ENCODE measurements around the gene ITGB6.

ITGB6 gene

GRCh38 chr2:160207271-160207670 is 7.2 kb upstream of the ITGB6 start:
- Histone ChIP-seq H3K27me3 (ENCODE audit: control insufficient read depth, low read length) (peaks cover 10% of the 10 kb centered on the region; the same call in 1 of the 2 replicates), H3K9me3 (ENCODE audit: control insufficient read depth, insufficient read depth, low read length) (no peaks in the 10 kb centered on the region), H3K4me3 (ENCODE audit: low read length) (no peak overlapping the region), H3K79me2 (ENCODE audit: control insufficient read depth, low read length) (no peaks in the 10 kb centered on the region), H3K27ac (ENCODE audit: low read depth, low read length) (no peak overlapping the region), H4K20me1 (ENCODE audit: control insufficient read depth, insufficient read depth, low read depth, low read length) (no peaks in the 10 kb centered on the region), H3K9me2 (replicated peaks; ENCODE audit: control insufficient read depth, low read length) (no peaks in the 10 kb centered on the region), H3K4me1 (ENCODE audit: control insufficient read depth, low read length) (no peaks in the 10 kb centered on the region), H3K4me2 (ENCODE audit: low read length) (no peak overlapping the region), H3K36me3 (ENCODE audit: control insufficient read depth, low read length) (no peaks in the 10 kb centered on the region), H3F3A (ENCODE audit: control insufficient read depth, insufficient read depth) (no peaks in the 10 kb centered on the region)
- no peak for TF ChIP-seq CTCF (IDR thresholded peaks at IDR 0.05; ENCODE audit: low read depth, low read length, poor library complexity, severe bottlenecking)
- no peak for TF ChIP-seq EZH2phosphoT487 (IDR thresholded peaks at IDR 0.05; ENCODE audit: borderline replicate concordance, low read length)

GRCh38 chr2:160206436-160206835 is 6.4 kb upstream of the ITGB6 start:
- H3K79me2 ChIP-seq (ENCODE audit: control insufficient read depth, low read length) = no peaks in the 10 kb centered on the region
- no peak overlapping the region for H3K27ac ChIP-seq (ENCODE audit: low read depth, low read length)
- H3K4me1 ChIP-seq (ENCODE audit: control insufficient read depth, low read length) = no peaks in the 10 kb centered on the region

GRCh38 chr2:160205505-160205904 is 5.4 kb upstream of the ITGB6 start:
- H3K9me2 ChIP-seq (replicated peaks; ENCODE audit: control insufficient read depth, low read length) = no peaks in the 10 kb centered on the region
- no peak overlapping the region for H3K4me3 ChIP-seq (ENCODE audit: low read length)
- H3K9me3 ChIP-seq (ENCODE audit: control insufficient read depth, insufficient read depth, low read length) = no peaks in the 10 kb centered on the region
- no peaks in the 10 kb centered on the region for H4K20me1 ChIP-seq (ENCODE audit: control insufficient read depth, insufficient read depth, low read depth, low read length)
- H3K36me3 ChIP-seq (ENCODE audit: control insufficient read depth, low read length) = no peaks in the 10 kb centered on the region
- no peaks in the 10 kb centered on the region for H3K79me2 ChIP-seq (ENCODE audit: control insufficient read depth, low read length)
- no peaks in the 10 kb centered on the region for H3K4me1 ChIP-seq (ENCODE audit: control insufficient read depth, low read length)
- H3K27me3 ChIP-seq (ENCODE audit: control insufficient read depth, low read length) = peaks cover 5% of the 10 kb centered on the region; the same call in 1 of the 2 replicates
- TF ChIP-seq CTCF (IDR thresholded peaks at IDR 0.05; ENCODE audit: low read depth, low read length, poor library complexity, severe bottlenecking) (no peak), EZH2phosphoT487 (IDR thresholded peaks at IDR 0.05; ENCODE audit: borderline replicate concordance, low read length) (no peak)
- no peak overlapping the region for H3K27ac ChIP-seq (ENCODE audit: low read depth, low read length)
- no peak overlapping the region for H3K4me2 ChIP-seq (ENCODE audit: low read length)
- no peaks in the 10 kb centered on the region for H3F3A ChIP-seq (ENCODE audit: control insufficient read depth, insufficient read depth)

More at GRCh38 chr2:160206436-160206835, 6.4 kb upstream of the ITGB6 start:
- Histone ChIP-seq H3K36me3 (ENCODE audit: control insufficient read depth, low read length) (no peaks in the 10 kb centered on the region), H3K9me3 (ENCODE audit: control insufficient read depth, insufficient read depth, low read length) (no peaks in the 10 kb centered on the region), H3F3A (ENCODE audit: control insufficient read depth, insufficient read depth) (no peaks in the 10 kb centered on the region), H3K4me2 (ENCODE audit: low read length) (no peak overlapping the region), H3K27me3 (ENCODE audit: control insufficient read depth, low read length) (peaks cover 5% of the 10 kb centered on the region; the same call in 1 of the 2 replicates), H3K9me2 (replicated peaks; ENCODE audit: control insufficient read depth, low read length) (no peaks in the 10 kb centered on the region), H4K20me1 (ENCODE audit: control insufficient read depth, insufficient read depth, low read depth, low read length) (no peaks in the 10 kb centered on the region), H3K4me3 (ENCODE audit: low read length) (no peak overlapping the region)
- TF ChIP-seq EZH2phosphoT487 (IDR thresholded peaks at IDR 0.05; ENCODE audit: borderline replicate concordance, low read length) (no peak), CTCF (IDR thresholded peaks at IDR 0.05; ENCODE audit: low read depth, low read length, poor library complexity, severe bottlenecking) (no peak)

Data from DOHH2 (cell line).